NT2/D1 (cell line): ENCODE results near the gene LRIT1.

Experiments
- DNase-seq: peaks from one replicate; pipeline ENCODE4 v3.0.0-alpha.2; 2011; ENCODE audit warnings: low read depth, low spot score
- H3K27me3 ChIP-seq: 2 replicates; pipeline ENCODE4 v1.6.0; 2011; ENCODE audit warnings: mild to moderate bottlenecking; ENCODE audit not compliant: insufficient read length, insufficient read depth
- H3K36me3 ChIP-seq: 2 replicates; pipeline ENCODE4 v1.6.1; 2011; ENCODE audit warnings: mild to moderate bottlenecking, low read length, mixed read lengths; ENCODE audit not compliant: insufficient read depth, insufficient read length
- H3K4me1 ChIP-seq: 2 replicates; pipeline ENCODE4 v1.5.1; 2011; ENCODE audit not compliant: insufficient read depth, insufficient read length
- H3K4me3 ChIP-seq: 2 replicates; pipeline ENCODE4 v1.5.1; 2011; ENCODE audit warnings: low read depth; ENCODE audit not compliant: insufficient read length
- H3K9ac ChIP-seq: 2 replicates; pipeline ENCODE4 v1.6.0; 2011; ENCODE audit warnings: low read depth; ENCODE audit not compliant: insufficient read length
- H3K9me3 ChIP-seq: 2 replicates; pipeline ENCODE4 v1.5.1; 2011; ENCODE audit warnings: mild to moderate bottlenecking, low read length; ENCODE audit not compliant: insufficient read depth
- SUZ12 ChIP-seq: IDR thresholded peaks from 2 replicates; pipeline ENCODE4 v1.6.1; 2011; ENCODE audit not compliant: insufficient read length, insufficient read depth; ENCODE audit errors: extremely low read depth
- YY1 ChIP-seq: IDR thresholded peaks from 2 replicates; pipeline ENCODE4 v1.6.1; 2011; ENCODE audit not compliant: insufficient read length, insufficient read depth
- ZNF274 ChIP-seq: IDR thresholded peaks from 2 replicates; pipeline ENCODE4 v1.6.1; 2011; ENCODE audit warnings: mild to moderate bottlenecking, low read depth, low read length

LRIT1 gene

GRCh38 chr10:84204610-84205009 lies 36.7 kb downstream of the LRIT1 start:
- Histone ChIP-seq H3K4me3 (no peak overlapping the region), H3K27me3 (no peaks in the 10 kb centered on the region), H3K9me3 (no peaks in the 10 kb centered on the region), H3K9ac (no peak overlapping the region), H3K4me1 (no peaks in the 10 kb centered on the region), H3K36me3 (no peaks in the 10 kb centered on the region)
- TF ChIP-seq ZNF274 (no peak), SUZ12 (no peak), YY1 (no peak)
- no peak for DNase-seq

DNA sequence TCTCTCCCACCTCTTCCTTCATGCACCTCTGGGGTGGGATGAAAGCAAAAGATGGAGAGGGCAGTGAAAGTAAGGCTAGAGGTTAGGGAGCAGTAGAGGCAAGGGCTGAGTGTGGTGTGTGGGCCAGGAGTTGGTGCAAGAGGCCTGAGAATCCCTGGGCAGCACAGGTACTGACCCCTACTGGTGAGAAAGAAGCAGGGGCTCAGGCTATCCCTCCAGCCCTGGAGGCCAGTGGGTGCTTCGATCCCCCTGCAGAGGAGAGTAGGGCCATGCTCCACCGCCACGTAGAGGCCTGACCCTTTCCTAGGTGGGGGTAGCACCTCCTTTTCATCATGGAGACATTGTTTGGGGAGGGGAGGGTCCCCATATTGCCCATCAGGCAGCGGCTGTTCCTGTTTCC lies 37.2 kb downstream of the LRIT1 start:
- no peak overlapping the region for H3K4me3 ChIP-seq
- no peaks in the 10 kb centered on the region for H3K9me3 ChIP-seq
- TF ChIP-seq YY1, result no peak
- H3K27me3 ChIP-seq, result no peaks in the 10 kb centered on the region
- no peaks in the 10 kb centered on the region for H3K4me1 ChIP-seq
- no peaks in the 10 kb centered on the region for H3K36me3 ChIP-seq
- no peak for DNase-seq
- H3K9ac ChIP-seq, result no peak overlapping the region

DNA sequence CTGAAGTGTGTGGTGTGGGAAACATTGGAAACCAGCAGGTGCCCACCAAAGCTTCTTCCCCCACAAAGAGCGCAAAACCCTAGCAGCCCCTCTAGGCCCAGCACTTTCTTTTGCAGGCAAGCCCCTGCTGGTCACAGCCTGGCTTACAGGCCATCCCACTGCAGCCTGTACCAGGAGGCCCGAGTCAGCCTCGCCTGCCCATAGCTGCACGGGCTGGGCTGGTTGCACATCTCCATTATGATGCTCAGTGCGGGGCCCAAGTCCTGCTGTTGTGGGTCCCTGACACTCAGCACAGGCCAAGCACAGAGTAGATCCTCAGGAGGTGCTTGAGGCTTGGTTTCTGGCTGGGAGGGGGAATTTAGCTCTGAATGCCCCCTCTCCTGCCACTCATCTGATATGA lies 39.0 kb downstream of the LRIT1 start:
- no peak for TF ChIP-seq YY1
- TF ChIP-seq SUZ12, result no peak
- TF ChIP-seq ZNF274, result no peak
- no peak overlapping the region for H3K4me3 ChIP-seq
- H3K36me3 ChIP-seq, result no peaks in the 10 kb centered on the region
- H3K9me3 ChIP-seq, result no peaks in the 10 kb centered on the region
- no peaks in the 10 kb centered on the region for H3K27me3 ChIP-seq
- no peaks in the 10 kb centered on the region for H3K4me1 ChIP-seq
- no peak overlapping the region for H3K9ac ChIP-seq
- no peak for DNase-seq

- no peaks in the 10 kb centered on the region for H3K27me3 ChIP-seq
- no peak overlapping the region for H3K4me3 ChIP-seq
- H3K4me1 ChIP-seq, result no peaks in the 10 kb centered on the region
- TF ChIP-seq SUZ12 (no peak), YY1 (no peak)
- H3K36me3 ChIP-seq, result no peaks in the 10 kb centered on the region
- no peak for DNase-seq
- H3K9me3 ChIP-seq, result no peaks in the 10 kb centered on the region
- no peak overlapping the region for H3K9ac ChIP-seq
Measured at GRCh38 chr10:84201682-84202081, 39.7 kb downstream of the LRIT1 start.

- no peak for DNase-seq
- H3K27me3 ChIP-seq, result no peaks in the 10 kb centered on the region
- TF ChIP-seq ZNF274, result no peak
- no peak for TF ChIP-seq SUZ12
- no peak for TF ChIP-seq YY1
Measured at GRCh38 chr10:84201244-84201606, 40.1 kb downstream of the LRIT1 start.

GRCh38 chr10:84200537-84201243 lies 40.7 kb downstream of the LRIT1 start:
- H3K27me3 ChIP-seq, result no peaks in the 10 kb centered on the region
- H3K4me1 ChIP-seq, result peaks cover under 1% of the 10 kb centered on the region
- TF ChIP-seq YY1, result no peak
- TF ChIP-seq SUZ12, result no peak
- TF ChIP-seq ZNF274, result no peak
- no peak for DNase-seq
- H3K9me3 ChIP-seq, result no peaks in the 10 kb centered on the region
- no peak overlapping the region for H3K9ac ChIP-seq
- no peaks in the 10 kb centered on the region for H3K36me3 ChIP-seq
- no peak overlapping the region for H3K4me3 ChIP-seq

More at GRCh38 chr10:84201244-84201606, 40.1 kb downstream of the LRIT1 start:
- H3K9me3 ChIP-seq, result no peaks in the 10 kb centered on the region
- H3K9ac ChIP-seq, result no peak overlapping the region
- H3K4me1 ChIP-seq, result no peaks in the 10 kb centered on the region
- no peak overlapping the region for H3K4me3 ChIP-seq
- H3K36me3 ChIP-seq, result no peaks in the 10 kb centered on the region

- Histone ChIP-seq H3K27me3 (peaks cover 20% of the 10 kb centered on the region), H3K4me1 (peaks cover 6% of the 10 kb centered on the region), H3K9me3 (no peaks in the 10 kb centered on the region), H3K36me3 (no peaks in the 10 kb centered on the region), H3K9ac (no peak overlapping the region), H3K4me3 (no peak overlapping the region)
- TF ChIP-seq YY1 (no peak), ZNF274 (no peak), SUZ12 (no peak)
- DNase-seq, result no peak
Measured at GRCh38 chr10:84198206-84198915, 43.0 kb downstream of the LRIT1 start.
